ENCODE results near the gene SPATA2L.
"Not testable (repeated sequence)": the region's sequence is repeated elsewhere in the genome, so short reads cannot be mapped to it uniquely, and the experiment has no call there.

SPATA2L gene

DNA sequence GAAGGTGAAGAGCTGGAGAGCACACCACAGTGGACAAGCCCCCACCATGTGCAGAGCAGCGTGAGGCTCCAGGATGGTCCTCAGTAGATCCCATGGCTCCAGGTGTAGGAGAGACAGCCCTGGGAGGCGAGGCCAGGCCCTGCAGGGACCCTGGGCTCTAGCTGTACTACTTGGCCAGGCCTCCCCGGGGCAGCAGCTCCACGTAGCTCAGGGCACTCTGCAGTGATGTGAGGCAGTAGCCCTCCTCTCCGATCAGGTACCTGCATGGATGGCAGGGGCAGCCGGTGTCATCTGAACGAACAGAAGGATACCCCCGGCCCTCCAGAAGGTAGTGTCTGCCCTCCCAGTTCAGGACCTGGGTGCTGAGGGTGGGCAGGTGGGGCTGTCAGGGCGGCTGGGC lies 6.2 kb upstream of the SPATA2L start:
- DNase-seq (ENCODE audit: low spot score): no peak

DNA sequence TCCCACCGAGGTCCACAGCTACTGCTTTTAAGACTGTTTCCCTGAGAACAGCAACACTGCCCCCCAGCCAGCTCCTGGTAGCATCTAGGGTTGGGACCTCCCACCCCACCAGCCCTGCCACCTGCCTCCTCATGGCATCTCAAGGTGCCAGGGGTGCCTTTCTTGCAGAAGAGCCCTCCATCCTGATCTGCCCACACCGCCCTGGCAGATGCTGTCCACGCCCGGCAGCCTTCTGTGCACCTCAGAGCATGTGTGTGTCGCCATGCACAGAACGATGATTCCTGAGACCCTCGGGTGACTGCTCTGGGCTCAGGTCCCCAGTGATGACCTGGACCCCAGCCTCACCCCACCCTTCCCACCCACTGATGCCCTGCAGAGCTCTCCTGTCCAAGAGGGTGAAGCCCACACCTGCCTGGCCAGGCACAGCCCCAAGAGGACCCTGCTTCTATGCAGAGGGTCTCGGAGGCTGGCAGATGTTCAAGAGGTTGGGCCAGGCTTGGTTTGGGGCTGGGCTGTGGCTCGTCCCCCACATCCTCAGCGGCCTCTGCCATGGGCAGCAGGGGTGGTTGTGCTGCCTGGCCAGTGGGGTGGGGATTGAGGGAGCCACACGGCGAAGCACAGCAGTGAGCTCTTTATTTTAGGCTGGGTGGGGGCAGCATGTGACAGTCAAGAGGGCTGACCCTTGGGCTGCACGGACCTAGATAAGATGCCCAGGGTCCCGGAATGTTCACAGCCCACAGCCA lies 5.2 kb upstream of the SPATA2L start:
- no peak for DNase-seq (ENCODE audit: low spot score)

DNA sequence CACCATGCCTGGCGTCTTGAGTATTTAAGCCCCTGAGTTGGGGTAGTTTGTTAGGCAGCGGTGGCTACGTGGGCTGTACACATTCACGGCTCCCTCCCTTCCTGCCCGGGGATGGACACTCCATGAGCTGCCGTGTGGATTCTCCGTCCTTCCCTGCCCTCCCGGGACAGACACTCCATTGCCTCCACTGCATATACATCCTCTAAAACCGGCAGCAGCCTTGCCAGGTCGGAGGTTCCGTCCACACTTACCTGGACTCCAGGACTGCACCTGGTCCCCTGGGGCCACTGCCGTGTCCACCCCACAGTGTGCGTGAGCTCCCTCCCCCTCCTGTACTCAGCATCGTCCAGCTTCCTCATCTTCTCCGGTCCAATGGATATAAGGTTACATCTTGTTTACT lies 3.5 kb upstream of the SPATA2L start:
- no peak for DNase-seq (ENCODE audit: low spot score)

DNA sequence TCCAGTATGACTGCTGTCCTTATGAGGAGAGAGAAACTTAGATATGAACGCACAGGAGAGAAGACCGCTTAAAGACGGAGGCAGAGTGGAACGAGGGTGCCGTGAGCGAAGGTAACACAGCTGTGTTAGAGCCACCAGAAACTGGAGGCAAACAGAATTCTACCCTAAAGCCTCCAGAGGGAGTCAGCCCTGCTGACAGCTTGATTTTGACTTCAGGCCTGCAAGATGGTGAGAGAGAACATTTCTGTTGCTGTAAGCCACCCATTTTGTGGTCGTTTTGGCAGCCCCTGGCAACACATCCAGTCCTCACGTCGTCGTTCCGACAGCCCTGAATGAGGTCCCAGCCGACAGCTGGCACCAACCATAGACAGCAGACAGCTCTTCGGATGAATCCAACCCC lies 2.8 kb upstream of the SPATA2L start:
- no peak for DNase-seq (ENCODE audit: low spot score)

DNA sequence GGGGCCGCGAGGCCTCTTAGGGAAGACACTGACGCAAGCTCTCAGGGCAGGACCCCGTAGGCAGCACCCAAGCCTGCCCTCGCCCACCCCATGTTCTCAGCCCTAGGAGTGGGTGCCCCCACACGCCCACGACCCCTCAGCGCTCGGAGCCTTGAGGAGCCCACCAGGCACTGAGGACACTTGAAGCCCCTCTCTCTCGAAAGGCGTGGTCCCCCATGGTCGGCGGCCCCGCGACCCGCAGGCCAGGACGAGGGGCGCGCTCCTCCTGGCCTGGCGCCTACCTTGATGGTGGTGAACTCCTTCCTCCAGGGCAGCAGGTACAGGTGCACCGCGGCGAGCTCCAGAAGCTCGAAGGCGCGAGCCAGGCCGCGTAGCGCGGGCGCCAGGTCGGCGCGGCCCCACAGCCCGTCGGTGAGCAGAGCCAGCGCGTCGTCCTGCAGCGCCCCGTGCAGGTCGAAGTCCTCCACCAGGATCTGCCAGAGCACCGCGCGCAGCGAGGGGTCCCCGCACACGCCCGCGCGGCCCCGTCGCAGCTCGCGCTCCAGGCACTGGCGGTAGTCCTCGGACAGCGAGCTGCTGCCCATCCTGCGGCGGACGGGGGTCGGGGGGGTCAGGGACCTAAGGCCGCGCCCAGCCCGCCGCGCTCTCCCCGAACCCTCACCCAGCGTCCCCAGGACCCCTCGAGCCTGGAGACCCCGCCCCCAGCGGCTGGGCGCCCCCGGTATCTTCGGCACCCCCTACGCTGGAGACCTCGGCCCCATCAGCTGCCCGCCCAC lies 668 bp downstream of the SPATA2L start:
- peak; percentile 41 for DNase-seq (ENCODE audit: low spot score)

DNA sequence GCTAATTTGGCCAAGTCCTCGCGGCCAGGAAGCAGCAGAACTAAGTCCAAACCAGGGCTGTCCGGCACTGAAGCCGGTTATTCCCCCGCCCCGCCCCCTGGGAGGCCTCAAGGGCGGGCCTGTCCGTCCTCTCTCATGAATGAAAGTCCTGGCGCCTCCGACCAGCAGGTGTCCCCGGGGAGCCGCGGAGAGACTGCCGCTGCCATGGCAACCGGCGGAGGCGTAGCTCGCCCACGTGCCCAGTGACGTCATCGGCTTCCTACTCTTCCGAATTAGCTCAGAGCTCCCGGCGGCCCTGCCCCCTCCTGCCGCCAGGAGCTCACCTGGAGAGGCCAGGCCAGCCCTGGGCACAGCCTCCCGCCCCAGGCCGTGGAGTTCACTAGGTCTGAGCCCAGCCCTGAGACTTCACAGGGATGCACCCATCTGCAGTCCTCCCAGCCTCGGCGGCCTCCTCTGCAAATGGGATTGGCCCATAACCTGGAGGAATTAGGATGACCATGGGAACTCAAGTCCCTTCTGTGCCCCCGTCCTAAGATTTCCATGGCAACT lies 1.3 kb downstream of the SPATA2L start:
- peak; percentile 100 for DNase-seq (ENCODE audit: low spot score)

DNA sequence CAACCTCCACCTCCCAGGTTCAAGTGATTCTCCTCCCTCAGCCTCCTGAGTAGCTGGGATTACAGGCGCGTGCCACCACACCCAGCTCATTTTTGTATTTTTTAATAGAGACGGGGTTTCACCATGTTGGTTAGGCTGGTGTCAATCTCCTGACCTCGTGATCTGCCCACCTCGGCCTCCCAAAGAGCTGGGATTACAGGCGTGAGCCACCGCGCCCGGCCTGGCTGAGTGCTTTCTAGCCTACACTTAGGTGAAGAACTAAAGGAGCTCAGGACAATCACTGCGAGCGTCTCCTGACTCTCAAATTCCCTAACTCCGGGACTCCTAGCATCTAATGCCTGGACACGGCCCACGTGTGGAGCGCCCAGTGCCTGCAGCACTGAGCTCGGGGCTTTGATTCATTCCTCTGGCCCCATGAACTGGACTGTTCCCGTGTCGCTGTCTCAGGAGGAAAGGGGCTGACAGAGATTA lies 1.8 kb downstream of the SPATA2L start:
- not testable (repeated sequence) for DNase-seq (ENCODE audit: low spot score)

DNA sequence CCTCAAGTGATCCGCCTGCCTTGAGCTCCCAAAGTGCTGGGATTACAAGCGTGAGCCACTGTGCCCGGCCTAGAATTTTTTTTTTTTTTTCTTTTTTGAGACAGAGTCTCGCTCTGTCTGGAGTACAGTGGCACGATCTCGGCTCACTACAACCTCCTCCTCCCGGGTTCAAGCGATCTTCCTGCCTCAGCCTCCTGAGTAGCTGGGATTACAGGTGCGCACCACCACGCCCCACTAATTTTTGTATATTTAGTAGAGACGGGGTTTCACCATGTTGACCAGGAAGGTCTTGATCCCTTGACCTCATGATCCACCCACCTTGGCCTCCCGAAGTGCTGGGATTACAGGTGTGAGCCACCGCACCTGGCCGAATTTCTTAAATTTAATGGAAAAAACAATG lies 2.8 kb downstream of the SPATA2L start:
- DNase-seq (ENCODE audit: low spot score): not testable (repeated sequence)

DNA sequence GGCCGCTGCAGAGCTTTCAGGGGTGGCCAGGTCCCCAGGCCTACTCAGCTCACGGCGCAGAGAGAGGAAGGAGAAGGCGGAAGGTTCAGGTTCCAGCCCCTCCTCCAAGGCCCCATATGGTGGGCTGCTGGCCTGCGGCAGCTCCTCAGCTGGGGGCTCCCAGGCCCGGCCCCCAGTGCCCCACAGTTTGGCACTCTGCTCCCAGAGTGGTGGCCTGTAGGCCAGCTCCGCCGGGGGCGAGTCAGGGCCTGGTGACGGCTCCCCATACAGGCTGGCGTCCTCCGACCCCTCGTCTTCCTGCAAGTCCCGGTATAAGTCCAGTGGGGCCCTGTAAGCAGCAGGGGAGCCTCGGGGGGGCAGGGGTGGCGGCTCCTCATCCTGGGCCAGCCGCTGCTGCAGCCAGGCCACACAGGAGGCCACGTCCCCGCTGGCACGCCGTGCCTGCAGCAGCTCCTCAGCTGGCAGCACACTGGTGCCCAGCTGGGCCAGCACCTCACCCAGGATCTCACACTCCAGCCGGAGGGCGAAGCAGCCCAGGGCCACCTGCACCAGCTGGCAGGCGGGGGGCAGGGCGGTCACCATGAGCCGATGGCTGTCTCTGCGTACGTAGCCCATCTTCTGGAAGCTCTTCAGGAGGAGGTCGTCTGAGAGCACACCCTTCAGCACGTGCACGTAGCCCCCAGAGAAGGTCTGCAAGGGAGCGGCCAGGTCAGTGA lies 3.7 kb downstream of the SPATA2L start:
- DNase-seq (ENCODE audit: low spot score): no peak

DNA sequence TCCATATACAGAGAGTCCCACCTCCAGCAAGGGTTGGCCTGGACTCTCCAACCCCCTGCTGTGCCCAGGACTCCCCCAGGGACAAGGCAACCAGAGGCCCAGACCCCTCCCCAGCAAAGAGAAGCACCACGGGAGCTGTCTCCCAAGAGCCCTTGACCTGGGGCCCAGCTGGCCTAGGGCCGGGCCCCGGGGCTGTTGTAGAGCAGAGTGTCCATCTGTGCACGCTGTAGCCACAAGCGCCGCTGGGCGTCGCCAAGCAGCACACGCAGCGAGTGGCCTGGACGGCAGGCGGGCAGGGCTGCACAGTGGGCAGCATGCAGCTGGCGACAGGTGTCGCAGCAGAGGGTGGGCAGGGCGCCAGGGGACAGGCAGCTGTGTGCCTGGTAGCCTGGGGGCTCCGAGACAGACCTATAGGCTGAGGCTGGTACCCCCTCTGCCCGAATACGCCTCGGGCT lies 4.3 kb downstream of the SPATA2L start:
- DNase-seq (ENCODE audit: low spot score): no peak

DNA sequence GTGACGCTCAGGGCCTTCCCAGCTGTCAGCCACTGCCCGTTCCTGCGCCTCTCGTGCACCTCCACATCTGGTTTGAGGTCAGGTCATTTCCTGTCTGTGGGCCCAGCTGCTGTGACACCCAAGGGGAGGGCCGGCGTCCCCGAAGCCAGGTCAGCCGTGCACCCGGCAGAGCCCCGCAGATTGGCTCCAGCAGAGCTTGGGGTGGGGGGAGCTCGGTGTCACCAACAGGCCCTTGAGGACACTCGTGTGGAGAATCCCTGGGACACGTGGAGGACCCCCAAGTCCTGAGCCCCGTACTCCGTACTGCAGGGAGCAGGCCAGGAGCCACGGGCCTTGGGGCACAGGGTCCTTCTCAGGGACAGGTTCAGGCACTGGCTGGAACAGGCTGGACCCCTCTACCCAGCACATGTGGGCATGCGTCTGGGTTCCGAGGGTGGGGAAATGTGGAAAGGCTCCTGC lies 4.8 kb downstream of the SPATA2L start:
- DNase-seq (ENCODE audit: low spot score): no peak

DNA sequence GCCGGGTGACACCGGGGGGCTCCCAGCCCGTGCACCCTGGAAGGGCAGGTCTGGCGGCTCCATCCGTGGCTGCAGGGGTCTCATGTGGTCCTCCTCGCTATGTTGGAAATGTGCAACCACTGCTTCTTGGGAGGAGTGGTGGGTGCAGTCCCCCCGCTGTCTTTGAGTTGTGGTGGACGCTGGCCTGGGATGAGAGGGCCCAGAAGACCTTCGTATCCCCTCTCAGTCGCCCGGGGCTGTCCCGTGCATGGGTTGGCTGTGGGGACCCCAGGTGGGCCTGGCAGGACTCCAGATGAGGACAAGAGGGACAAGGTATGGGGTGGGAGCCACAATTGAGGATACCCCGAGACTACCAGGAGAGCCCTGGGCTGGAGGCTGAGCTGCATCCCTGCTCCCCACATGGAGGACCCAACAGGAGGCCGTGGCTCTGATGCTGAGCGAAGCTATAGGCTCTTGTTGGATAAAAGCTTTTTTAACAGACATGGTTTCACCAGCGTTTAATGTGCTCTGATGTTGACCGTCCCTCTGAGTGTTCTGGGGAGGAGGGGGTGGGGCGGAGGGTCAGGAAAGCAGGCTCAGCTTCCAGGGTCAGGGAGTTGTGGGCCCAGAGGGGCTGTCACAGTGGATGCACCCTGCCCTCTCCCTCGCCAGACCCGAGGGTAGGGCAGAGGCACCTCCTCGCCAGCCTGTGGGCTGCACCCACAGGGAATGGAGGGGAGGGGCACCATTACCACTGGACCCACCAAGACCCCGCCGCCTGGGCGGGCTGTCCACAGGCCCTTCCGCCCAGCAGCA lies 5.4 kb downstream of the SPATA2L start:
- no peak for DNase-seq (ENCODE audit: low spot score)

DNA sequence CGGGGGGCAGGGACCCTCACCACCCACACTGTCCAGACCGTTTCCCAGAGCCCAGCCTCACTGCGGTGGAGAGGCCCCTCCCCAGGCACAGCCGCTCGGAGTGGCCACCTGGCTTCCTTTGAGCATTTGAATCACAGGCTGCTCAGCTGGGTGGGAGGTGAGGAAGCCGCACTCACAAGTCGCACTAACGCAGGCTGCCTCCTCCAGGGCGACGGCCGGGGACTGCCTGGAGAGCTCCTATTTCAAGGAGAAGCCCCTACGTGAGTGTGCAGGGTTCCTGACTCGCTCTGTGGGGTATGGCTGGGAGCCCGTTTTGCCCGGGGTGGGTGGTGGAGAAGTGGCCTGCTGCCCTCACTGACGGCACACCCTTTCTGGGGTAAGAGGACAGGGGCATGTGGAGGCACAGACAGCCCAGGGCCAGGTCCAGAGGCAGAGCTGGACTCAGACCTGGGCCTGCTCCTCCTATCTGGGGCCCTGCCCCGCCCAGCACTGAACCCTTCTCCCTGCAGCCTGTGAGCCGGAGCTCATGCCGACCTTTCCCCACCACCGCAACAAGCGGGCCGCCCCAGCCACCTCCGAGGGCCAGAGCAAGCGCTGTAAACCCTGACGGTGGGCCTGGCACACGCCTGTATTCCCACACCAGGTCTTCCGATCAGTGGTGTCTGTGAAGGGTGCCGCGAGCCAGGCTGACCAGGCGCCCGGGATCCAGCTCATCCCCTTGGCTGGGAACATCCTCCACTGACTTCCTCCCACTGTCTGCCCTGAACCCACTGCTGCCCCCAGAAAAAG lies 6.2 kb downstream of the SPATA2L start:
- no peak for DNase-seq (ENCODE audit: low spot score)

DNA sequence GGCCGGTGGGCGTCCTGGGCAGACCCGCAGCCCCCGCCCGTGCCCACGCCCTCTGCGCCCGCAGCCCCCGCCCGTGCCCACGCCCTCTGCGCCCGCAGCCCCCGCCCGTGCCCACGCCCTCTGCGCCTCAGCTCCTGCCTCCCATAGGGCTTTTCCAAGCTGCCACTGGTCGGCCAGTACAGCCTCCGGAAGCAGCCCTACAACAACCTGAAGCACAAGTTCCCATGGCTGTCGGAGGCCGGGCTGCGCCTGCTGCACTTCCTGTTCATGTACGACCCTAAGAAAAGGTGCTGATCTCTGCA lies 6.8 kb downstream of the SPATA2L start:
- DNase-seq (ENCODE audit: low spot score): not testable (repeated sequence)

DNA sequence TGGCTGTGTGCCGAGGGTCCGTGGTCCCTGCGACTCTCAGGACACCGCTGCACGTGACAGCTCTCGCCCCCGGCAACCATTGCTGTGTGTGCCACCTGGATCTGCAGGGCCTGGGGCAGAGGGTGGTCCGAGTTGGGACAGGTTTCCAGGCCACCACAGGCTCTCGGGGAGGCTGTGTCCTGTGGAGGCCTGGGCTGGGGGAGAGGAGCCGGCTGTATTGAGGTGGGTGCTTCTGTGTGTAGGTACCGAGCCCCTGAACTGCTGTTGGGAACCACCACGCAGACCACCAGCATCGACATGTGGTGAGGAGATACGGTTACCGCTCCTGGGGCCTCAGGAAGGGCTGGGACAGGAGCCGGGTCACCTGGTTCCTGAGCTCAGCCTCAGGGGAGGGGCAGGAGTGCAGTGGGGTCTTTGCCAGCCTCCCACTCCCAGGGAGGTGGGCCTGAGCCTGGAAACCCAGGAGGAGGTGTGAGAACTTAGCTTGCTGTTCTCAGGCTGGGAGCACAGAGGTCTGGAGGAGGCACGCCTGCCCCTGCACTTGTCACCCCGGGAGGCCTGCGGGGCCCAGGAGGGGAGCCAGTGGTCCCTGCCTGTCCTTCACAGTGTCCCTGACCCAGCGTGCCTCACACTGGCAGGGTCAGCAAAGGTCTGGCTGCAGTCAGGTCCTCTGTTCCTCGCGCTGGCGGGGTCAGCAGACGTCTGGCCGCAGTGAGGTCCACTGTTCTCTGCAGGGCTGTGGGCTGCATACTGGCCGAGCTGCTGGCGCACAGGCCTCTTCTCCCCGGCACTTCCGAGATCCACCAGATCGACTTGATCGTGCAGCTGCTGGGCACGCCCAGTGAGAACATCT lies 7.3 kb downstream of the SPATA2L start:
- DNase-seq (ENCODE audit: low spot score): no peak

DNA sequence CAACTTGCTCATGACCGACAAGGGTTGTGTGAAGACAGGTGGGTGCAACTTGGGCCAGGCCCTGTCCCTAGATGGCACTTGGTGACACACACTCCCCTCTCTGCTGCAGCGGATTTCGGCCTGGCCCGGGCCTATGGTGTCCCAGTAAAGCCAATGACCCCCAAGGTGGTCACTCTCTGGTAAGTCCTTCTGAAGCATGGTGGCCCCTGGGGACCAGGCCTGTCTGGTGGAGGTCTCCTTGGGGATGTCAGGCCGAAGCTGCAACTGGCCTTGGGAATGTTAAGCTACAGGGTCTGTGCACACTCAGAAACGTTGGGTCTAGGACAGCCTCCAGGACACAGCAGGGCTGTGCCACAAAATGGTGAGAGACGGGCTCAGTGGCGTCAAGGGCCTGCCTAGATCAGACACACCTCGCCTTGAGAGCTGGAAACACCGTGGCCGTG lies 8.2 kb downstream of the SPATA2L start:
- no peak for DNase-seq (ENCODE audit: low spot score)

DNA sequence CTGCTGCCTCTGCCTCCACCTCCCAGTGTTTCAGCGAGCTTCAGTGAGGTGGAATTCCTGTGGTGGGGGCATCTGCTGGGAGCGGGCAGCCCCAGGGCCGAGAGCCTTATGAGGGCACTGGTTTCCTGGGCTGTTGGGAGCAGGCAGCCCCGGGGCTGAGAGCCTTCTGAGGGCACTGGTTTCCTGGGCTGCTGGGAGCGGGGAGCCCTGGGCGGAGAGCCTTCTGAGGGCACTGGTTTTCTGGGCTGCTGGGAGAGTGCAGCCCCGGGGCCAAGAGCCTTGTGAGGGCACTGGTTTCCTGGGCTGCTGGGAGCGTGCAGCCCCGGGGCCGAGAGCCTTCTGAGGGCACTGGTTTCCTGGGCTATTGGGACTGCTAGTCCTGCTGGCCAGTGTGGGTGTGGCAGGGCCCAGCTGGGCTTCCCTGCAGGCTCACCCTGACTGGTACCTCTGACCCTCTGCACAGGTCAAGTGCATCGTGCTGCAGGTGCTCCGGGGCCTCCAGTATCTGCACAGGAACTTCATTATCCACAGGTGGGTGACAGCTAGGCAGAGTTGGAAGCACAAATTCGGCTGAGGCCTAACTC lies 9.4 kb downstream of the SPATA2L start:
- no peak for DNase-seq (ENCODE audit: low spot score)

DNA sequence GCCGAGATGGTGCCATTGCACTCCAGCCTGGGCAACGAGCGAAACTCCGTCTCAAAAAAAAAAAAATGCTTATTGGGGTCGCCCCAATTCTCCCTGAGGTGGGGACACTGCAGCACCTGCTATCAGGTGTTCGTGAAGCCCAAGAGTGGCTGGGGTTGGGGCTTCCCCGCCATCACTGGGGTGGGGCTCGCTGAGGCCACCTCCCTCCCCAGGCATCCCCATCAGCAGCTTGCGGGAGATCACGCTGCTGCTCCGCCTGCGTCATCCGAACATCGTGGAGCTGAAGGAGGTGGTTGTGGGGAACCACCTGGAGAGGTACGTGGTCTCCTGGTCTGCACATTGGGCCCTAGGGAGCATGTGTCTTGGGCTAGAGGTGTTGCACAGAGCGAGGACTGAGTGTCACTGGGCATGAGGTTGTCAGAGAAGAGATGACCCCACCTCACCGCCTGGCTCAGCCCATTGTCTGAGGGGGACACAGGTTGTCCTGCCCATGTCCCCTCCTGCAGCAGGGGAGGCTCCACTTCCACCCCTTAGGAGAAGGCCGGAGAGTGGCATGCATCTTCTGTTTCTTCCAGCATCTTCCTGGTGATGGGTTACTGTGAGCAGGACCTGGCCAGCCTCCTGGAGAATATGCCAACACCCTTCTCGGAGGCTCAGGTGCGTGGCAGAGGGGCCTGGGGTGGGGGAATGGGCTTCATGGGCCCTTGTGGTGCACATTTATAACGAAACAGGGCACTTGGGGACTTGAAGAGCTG lies 10.1 kb downstream of the SPATA2L start:
- DNase-seq (ENCODE audit: low spot score): no peak

All from LoVo (cell line).